Stimulated activated CD8-positive, alpha-beta memory T cell treated with anti-CD3 and anti-CD28 coated beads, Interleukin-15, amount 100 ng/mL, for 4 hours (primary cell): Measurements from ENCODE around the gene FGL2.
"Not testable (repeated sequence)": the region's sequence is repeated elsewhere in the genome, so short reads cannot be mapped to it uniquely, and the experiment has no call there.

Source experiments
- DNase-seq, 2 donors: peaks; one replicate each; pipeline ENCODE4 v3.0.0-alpha.2; 2020; ENCODE audit warnings: low read depth in 2 of 2

Gene FGL2, protein sequence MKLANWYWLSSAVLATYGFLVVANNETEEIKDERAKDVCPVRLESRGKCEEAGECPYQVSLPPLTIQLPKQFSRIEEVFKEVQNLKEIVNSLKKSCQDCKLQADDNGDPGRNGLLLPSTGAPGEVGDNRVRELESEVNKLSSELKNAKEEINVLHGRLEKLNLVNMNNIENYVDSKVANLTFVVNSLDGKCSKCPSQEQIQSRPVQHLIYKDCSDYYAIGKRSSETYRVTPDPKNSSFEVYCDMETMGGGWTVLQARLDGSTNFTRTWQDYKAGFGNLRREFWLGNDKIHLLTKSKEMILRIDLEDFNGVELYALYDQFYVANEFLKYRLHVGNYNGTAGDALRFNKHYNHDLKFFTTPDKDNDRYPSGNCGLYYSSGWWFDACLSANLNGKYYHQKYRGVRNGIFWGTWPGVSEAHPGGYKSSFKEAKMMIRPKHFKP

GRCh38 chr7:77199013-77199966 lies at the start of gene FGL2:
Gene FGL2, minus strand, starts transcription at chr7:77199819. Its CDS starts 26 bp downstream, at chr7:77199793.
- DNase-seq: no peak

DNA sequence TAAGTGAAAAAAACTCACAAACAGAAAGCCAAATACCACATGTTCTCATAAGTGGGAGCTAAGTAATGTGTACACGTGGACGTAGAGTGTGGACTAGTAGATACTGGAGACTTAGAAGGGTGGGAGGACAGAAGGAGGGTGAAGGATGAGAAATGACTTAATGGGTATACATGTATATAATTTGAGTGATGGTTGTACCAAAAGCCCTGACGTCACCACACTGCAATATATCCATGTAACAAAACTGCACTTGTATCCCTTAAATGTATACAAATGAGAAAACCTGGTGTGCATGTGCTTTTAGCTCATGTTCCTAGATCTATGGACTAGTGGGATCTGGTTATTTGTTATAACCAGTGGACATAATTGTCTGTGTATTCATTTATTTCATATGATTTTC lies 48.5 kb upstream of the FGL2 start:
- no peak for DNase-seq

DNA sequence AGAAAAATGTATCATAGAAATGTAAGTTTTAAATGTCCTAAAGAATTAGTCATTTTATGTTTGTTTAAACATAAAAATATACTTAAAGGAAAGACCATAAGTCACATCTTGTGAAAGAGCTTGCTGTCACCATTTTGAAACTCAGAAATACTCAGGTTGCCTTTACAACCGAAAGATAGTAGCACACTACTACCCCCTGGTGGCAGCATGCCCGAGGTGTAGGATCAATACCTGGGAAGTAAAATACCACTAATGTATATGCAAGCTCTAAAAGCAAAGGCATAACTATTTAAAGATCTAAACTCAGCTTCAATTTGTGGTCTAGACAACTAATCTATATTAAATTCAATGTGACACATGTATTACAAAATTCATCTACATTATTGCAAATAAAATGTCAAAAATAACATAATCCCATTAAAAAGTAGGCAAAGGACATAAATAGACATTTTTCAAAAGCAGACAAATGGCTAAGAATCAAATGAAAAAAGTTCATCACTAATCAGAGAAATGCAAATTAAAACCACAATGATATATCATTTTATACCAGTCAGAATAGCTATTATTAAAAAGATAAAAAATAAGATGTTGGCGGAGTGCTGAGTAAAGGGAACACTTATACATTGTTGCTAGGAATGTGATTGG lies 47.7 kb upstream of the FGL2 start:
- DNase-seq: peak; percentile 51 to 68

- DNase-seq: no peak
Observed at GRCh38 chr7:77246026-77246640, 46.5 kb upstream of the FGL2 start.

GRCh38 chr7:77245015-77245755 lies 45.6 kb upstream of the FGL2 start:
- DNase-seq: no peak

- no peak for DNase-seq
Observed at GRCh38 chr7:77244222-77244934, 44.8 kb upstream of the FGL2 start.

- no peak for DNase-seq
Observed at GRCh38 chr7:77242554-77242953, 42.9 kb upstream of the FGL2 start.

- no peak for DNase-seq
Observed at GRCh38 chr7:77242068-77242467, 42.4 kb upstream of the FGL2 start.

DNA sequence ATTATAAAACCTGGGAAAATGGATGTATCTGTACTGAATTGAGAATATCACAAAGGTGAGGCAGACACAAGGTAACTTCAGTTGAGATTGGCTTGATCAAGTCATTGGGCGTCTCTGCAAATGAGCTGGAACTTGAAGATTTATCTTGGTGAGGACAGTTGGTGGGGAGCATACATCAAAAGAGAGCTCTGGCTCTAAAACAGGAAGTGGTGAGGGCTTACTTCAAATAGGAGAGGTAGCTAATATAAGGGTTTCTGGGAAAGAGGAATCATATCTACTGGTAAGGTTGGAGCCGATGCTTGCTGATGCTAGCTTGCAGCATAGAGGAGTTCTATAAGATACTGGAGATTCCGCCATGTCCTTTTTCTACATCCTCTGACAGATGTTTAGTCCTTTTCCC lies 39.9 kb upstream of the FGL2 start:
- no peak for DNase-seq

DNA sequence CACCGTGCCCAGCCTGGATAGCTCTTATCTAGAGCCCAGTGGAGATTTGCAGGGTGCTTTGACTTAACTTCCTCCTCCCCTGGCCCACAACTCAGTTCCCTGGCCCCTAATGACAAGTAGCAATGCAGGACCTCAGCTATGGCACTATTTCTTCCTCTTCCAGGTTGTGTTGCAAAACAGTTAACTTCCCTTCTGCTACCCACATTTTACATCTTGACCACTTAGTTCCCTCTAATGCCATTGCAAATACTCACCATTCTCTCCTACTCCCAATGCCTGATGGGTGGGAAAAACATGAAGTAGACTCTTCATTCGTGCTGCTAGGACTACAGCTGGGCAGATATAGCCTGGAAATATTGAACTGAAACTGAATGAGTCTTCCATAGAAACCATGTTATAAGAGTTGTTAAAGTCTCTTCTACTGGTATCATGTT lies 39.1 kb upstream of the FGL2 start:
- no peak for DNase-seq

DNA sequence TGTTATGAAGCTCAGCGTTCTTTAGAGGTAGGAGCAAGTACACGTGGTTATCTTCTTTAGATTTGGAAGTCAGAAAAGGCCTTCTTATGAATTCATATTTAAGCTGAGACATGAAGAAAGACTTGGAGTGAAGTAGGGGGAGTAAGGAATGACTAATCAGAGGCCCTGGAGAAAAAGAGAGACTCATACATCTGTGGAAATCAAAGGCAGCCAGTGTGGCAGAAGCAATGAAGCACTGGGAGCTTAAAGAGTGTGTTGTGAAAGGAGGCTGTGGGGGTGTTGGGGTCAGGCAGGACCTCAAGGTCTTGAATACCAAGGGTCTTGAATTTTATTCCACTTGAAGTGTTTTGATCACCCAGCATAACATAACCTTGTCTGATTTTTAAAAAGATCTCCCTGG lies 35.7 kb upstream of the FGL2 start:
- DNase-seq: no peak

DNA sequence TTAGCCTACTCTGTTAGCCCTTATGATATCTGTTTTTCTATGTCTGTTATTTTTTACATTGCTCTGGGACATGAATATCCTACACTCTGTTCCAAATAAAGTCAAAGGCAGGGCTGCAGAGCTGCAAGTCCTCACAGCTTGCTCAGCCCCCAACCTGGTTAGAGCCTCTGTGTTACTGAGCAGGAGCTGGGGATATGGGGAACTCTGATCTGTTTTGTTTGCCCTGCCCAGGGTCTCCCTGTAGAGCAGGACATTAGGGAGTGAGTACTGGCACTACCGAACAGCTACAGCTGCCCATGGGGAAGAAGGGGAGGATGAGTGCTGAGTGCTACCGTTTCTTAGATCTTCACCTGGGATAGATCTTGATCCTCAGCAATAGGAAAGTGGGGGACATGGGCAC lies 32.8 kb upstream of the FGL2 start:
- DNase-seq: no peak

GRCh38 chr7:77228795-77229194 lies 29.2 kb upstream of the FGL2 start:
- not testable (repeated sequence) for DNase-seq

DNA sequence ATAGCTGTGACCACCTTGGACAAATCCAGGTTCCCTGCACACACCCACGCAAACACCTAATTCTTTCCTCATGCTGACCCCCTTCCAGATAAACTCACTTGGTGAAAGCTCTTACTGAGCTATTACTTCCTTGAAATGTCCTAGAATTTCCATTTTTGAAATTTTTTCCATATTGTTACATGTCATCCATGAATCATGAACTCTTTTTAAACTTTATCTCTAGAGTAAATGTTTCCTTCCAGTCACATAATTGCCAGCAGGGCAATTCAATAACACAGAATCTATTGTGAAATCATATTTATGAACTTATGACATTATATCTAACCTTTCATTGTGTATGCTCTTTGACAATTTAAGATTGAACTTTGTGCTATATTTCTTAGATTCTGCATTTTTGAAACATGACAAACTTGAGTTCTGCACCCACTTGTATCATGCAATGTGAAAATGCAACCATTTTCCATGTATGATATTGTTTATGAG lies 26.8 kb upstream of the FGL2 start:
- DNase-seq: no peak

DNA sequence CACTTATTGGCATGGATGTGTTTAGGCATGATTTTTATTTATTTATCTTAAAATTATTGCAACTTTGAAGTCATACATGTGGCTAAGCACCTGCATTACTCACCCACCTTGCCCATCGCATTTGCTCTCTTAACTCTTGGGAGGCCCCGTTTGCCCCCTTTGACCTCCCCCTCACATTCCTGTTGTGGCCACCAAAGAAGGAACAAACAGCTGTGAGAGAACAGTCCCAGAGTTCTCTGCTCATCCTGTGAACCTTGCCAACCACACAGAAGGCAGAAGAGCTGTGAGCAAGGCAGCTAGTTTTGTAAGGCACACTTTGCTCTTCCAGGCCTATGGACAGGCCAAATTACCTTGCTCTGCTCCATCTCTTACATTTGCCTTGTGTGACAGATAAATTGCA lies 23.6 kb upstream of the FGL2 start:
- no peak for DNase-seq

- DNase-seq: no peak
Observed at GRCh38 chr7:77222819-77223218, 23.2 kb upstream of the FGL2 start.

GRCh38 chr7:77222065-77222464 lies 22.4 kb upstream of the FGL2 start:
- DNase-seq: no peak

- DNase-seq: not testable (repeated sequence)
Observed at GRCh38 chr7:77219701-77220331, 20.2 kb upstream of the FGL2 start.

GRCh38 chr7:77217474-77218185 lies 18.0 kb upstream of the FGL2 start:
- no peak for DNase-seq
